Adipocyte (in vitro differentiated cells): ENCODE measurements around the gene NECTIN2.

ENCODE experiments used
- DNase-seq: peaks from one replicate; pipeline ENCODE4 v3.0.0-alpha.2; 2015; ENCODE audit warnings: low read depth
- H3K27me3 ChIP-seq: replicated peaks from 2 replicates; pipeline ENCODE4 v1.7.0; 2013; ENCODE audit warnings: mild to moderate bottlenecking, low read length, moderate library complexity; ENCODE audit not compliant: control insufficient read depth, insufficient read depth
- H3K36me3 ChIP-seq: 2 replicates; pipeline ENCODE4 v1.7.0; 2013; ENCODE audit warnings: low read length, mild to moderate bottlenecking, moderate library complexity; ENCODE audit not compliant: control insufficient read depth, insufficient read depth, severe bottlenecking
- H3K4me1 ChIP-seq: 2 replicates; pipeline ENCODE4 v1.7.0; 2013; ENCODE audit warnings: mild to moderate bottlenecking, low read length, moderate library complexity; ENCODE audit not compliant: control insufficient read depth, insufficient read depth
- H3K4me3 ChIP-seq: 2 replicates; pipeline ENCODE4 v1.7.0; 2013; ENCODE audit warnings: mild to moderate bottlenecking, low read length, moderate library complexity
- H3K9ac ChIP-seq: 2 replicates; pipeline ENCODE4 v1.7.0; 2013; ENCODE audit warnings: mild to moderate bottlenecking, low read length, moderate library complexity
- H3K9me3 ChIP-seq: 2 replicates; pipeline ENCODE4 v1.7.0; 2013; ENCODE audit warnings: mild to moderate bottlenecking, low read length, moderate library complexity; ENCODE audit not compliant: control insufficient read depth

Gene NECTIN2

GRCh38 chr19:44809577-44810233 lies 36.4 kb upstream of the NECTIN2 start:
- Histone ChIP-seq H3K4me1 (peaks cover 10% of the 10 kb centered on the region), H3K9ac (peak overlapping the region; percentile 66), H3K27me3 (no peaks in the 10 kb centered on the region), H3K36me3 (no peaks in the 10 kb centered on the region), H3K4me3 (peak overlapping the region; percentile 75), H3K9me3 (no peaks in the 10 kb centered on the region)
- peak; percentile 9 for DNase-seq

GRCh38 chr19:44810234-44811121 lies 35.6 kb upstream of the NECTIN2 start:
- Histone ChIP-seq H3K27me3 (no peaks in the 10 kb centered on the region), H3K36me3 (no peaks in the 10 kb centered on the region), H3K9me3 (no peaks in the 10 kb centered on the region), H3K9ac (no peak overlapping the region), H3K4me1 (peaks cover 10% of the 10 kb centered on the region), H3K4me3 (no peak overlapping the region)
- no peak for DNase-seq

- Histone ChIP-seq H3K4me1 (peaks cover 10% of the 10 kb centered on the region), H3K36me3 (no peaks in the 10 kb centered on the region), H3K9me3 (no peaks in the 10 kb centered on the region), H3K4me3 (no peak overlapping the region), H3K9ac (no peak overlapping the region), H3K27me3 (no peaks in the 10 kb centered on the region)
- DNase-seq: no peak
Measured at GRCh38 chr19:44811122-44811419, 35.0 kb upstream of the NECTIN2 start.

DNA sequence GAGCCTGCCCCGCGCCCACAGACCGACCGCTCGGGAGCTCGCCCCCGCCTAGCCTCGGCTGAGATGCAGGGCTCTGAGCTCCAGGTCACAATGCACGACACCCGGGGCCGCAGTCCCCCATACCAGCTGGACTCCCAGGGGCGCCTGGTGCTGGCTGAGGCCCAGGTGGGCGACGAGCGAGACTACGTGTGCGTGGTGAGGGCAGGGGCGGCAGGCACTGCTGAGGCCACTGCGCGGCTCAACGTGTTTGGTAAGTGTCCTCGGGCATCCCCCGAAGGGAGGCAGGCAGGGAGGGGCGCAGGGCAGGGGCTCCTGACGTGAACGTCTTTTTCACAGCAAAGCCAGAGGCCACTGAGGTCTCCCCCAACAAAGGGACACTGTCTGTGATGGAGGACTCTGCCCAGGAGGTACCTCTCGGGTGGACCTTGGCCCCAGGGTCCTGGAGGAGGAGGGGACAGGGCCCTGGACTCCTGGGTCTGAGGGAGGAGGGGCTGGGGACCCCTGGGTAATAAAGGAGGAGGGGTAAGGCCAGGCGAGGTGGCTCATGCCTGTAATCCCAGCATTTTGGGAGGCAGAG lies 33.9 kb upstream of the NECTIN2 start:
- peaks cover 10% of the 10 kb centered on the region for H3K4me1 ChIP-seq
- H3K4me3 ChIP-seq: no peak overlapping the region
- no peaks in the 10 kb centered on the region for H3K36me3 ChIP-seq

GRCh38 chr19:44813070-44813840 lies 32.8 kb upstream of the NECTIN2 start:
- Histone ChIP-seq H3K9ac (no peak overlapping the region), H3K4me1 (peaks cover 10% of the 10 kb centered on the region), H3K36me3 (no peaks in the 10 kb centered on the region), H3K9me3 (no peaks in the 10 kb centered on the region), H3K27me3 (no peaks in the 10 kb centered on the region), H3K4me3 (no peak overlapping the region)
- no peak for DNase-seq

More for the DNA sequence above, 33.9 kb upstream of the NECTIN2 start:
- no peak for DNase-seq
- Histone ChIP-seq H3K9ac (no peak overlapping the region), H3K9me3 (no peaks in the 10 kb centered on the region), H3K27me3 (no peaks in the 10 kb centered on the region)

GRCh38 chr19:44813841-44814470 lies 32.1 kb upstream of the NECTIN2 start:
- Histone ChIP-seq H3K4me3 (no peak overlapping the region), H3K4me1 (peaks cover 6% of the 10 kb centered on the region), H3K9me3 (no peaks in the 10 kb centered on the region), H3K27me3 (no peaks in the 10 kb centered on the region), H3K9ac (no peak overlapping the region), H3K36me3 (no peaks in the 10 kb centered on the region)
- DNase-seq: no peak

GRCh38 chr19:44814517-44814916 lies 31.6 kb upstream of the NECTIN2 start:
- Histone ChIP-seq H3K27me3 (no peaks in the 10 kb centered on the region), H3K4me3 (no peak overlapping the region), H3K9ac (no peak overlapping the region), H3K36me3 (no peaks in the 10 kb centered on the region), H3K9me3 (no peaks in the 10 kb centered on the region), H3K4me1 (peaks cover under 1% of the 10 kb centered on the region)
- DNase-seq: no peak

DNA sequence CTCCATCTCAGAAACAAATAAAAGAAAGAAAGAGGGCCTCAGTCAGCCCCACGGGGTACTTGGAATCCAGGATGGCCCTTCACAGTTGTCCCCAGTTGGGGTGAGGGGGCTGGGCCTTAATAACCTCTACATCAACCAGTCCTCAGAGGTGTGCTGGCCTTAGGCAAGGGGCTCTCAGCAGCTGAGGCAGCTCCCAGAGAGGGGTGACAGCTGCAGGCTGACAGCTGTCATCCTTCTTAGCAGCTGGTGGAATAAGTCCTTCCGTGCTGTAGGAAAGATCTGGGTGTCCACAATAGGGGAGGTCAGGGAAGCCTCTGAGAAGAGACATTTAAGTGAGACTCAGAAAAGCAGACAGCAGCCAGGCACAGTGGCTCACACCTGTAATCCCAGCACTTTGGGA lies 29.8 kb upstream of the NECTIN2 start:
- DNase-seq: no peak
- no peak overlapping the region for H3K4me3 ChIP-seq
- no peaks in the 10 kb centered on the region for H3K36me3 ChIP-seq
- no peak overlapping the region for H3K9ac ChIP-seq
- H3K27me3 ChIP-seq: no peaks in the 10 kb centered on the region
- no peaks in the 10 kb centered on the region for H3K4me1 ChIP-seq
- no peaks in the 10 kb centered on the region for H3K9me3 ChIP-seq

GRCh38 chr19:44817725-44818465 lies 28.2 kb upstream of the NECTIN2 start:
- Histone ChIP-seq H3K9me3 (no peaks in the 10 kb centered on the region), H3K27me3 (peaks cover 6% of the 10 kb centered on the region), H3K4me3 (no peak overlapping the region), H3K36me3 (no peaks in the 10 kb centered on the region), H3K9ac (no peak overlapping the region), H3K4me1 (no peaks in the 10 kb centered on the region)
- DNase-seq: no peak

DNA sequence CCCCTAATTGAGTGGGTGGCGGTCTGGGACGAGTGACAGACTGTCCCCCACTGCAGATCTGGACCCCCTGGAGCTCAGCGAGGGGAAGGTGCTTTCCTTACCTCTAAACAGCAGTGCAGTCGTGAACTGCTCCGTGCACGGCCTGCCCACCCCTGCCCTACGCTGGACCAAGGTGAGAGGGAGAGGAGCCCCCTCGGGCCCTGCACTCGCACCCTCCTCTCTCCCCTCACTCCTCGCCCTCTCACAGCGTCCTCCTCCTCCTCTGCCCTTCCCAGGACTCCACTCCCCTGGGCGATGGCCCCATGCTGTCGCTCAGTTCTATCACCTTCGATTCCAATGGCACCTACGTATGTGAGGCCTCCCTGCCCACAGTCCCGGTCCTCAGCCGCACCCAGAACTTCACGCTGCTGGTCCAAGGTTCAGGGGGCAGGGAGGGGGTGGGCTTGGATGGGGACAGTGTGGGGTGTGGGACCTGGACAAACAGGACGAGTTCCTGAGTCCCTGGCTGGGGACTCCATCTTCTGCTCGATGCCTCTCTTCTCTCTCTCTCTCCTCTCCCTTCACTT lies 27.5 kb upstream of the NECTIN2 start:
- H3K4me3 ChIP-seq: no peak overlapping the region
- no peak overlapping the region for H3K9ac ChIP-seq
- H3K4me1 ChIP-seq: no peaks in the 10 kb centered on the region
- DNase-seq: no peak
- no peaks in the 10 kb centered on the region for H3K9me3 ChIP-seq
- no peaks in the 10 kb centered on the region for H3K36me3 ChIP-seq
- peaks cover 12% of the 10 kb centered on the region for H3K27me3 ChIP-seq
